Measurements from ENCODE around the gene OXER1.

OXER1 gene

GRCh38 chr2:42722320-42723190 is 41.4 kb downstream of the OXER1 start:
- TF ChIP-seq REPIN1 (tag by site-specific recombination; IDR thresholded peaks at IDR 0.05; ENCODE audit: low read depth) = no peak
- no peak for TF ChIP-seq ZNF623 (tag by site-specific recombination; IDR thresholded peaks at IDR 0.05)
- TF ChIP-seq ELK4 (IDR thresholded peaks at IDR 0.05; ENCODE audit: borderline replicate concordance, low read depth, low read length) = no peak
- TF ChIP-seq ZNF169 (tag by site-specific recombination; IDR thresholded peaks at IDR 0.05) = no peak
- no peak for TF ChIP-seq KLF8 (tag by site-specific recombination; IDR thresholded peaks at IDR 0.05)
- no peak for TF ChIP-seq BCL11B (tag by site-specific recombination; IDR thresholded peaks at IDR 0.05; ENCODE audit: low read depth)
- no peak for TF ChIP-seq ZNF248 (tag by site-specific recombination; IDR thresholded peaks at IDR 0.05)
- no peak for TF ChIP-seq SP2 (tag by site-specific recombination; IDR thresholded peaks at IDR 0.05)
- no peak for TF ChIP-seq ZNF449 (tag by site-specific recombination; IDR thresholded peaks at IDR 0.05)
- no peak for TF ChIP-seq ZNF10 (tag by site-specific recombination; IDR thresholded peaks at IDR 0.05)
- TF ChIP-seq ZNF324 (tag by site-specific recombination; IDR thresholded peaks at IDR 0.05) = no peak
- TF ChIP-seq OVOL3 (tag by site-specific recombination; IDR thresholded peaks at IDR 0.05) = no peak
- no peak for TF ChIP-seq ZNF394 (tag by site-specific recombination; IDR thresholded peaks at IDR 0.05; ENCODE audit: borderline replicate concordance)
- no peak for TF ChIP-seq YY1 (tag by site-specific recombination; IDR thresholded peaks at IDR 0.05)
- TF ChIP-seq ZNF132 (tag by site-specific recombination; IDR thresholded peaks at IDR 0.05; ENCODE audit: borderline replicate concordance) = no peak
- H3K27ac ChIP-seq (ENCODE audit: extremely low read depth, low read depth, low read length) = no peak overlapping the region
- H3K9me3 ChIP-seq (ENCODE audit: control insufficient read depth, insufficient read depth, low read depth, low read length) = no peaks in the 10 kb centered on the region
- no peak overlapping the region for H3K4me3 ChIP-seq (ENCODE audit: low read depth, low read length)
- H3K36me3 ChIP-seq (ENCODE audit: control insufficient read depth in 2 of 2, insufficient read depth in 1 of 2, low read length in 2 of 2) = peaks cover 6 to 16% of the 10 kb centered on the region in 2 experiments; a peak in 2 of 3 replicates
- no peaks in the 10 kb centered on the region for H3K4me1 ChIP-seq (ENCODE audit: control insufficient read depth, insufficient read depth, low read length)
- ChIA-PET POLR2A (no interaction called here), CTCF (interaction anchor here (0.6 kb wide), 1 partner anchor 17 kb away, joined by 3 read pairs; no protein-coding TSS in a partner anchor)

- Histone ChIP-seq H3K4me3 (ENCODE audit: low read depth, low read length) (no peak overlapping the region), H3K4me1 (ENCODE audit: control insufficient read depth, insufficient read depth, low read length) (no peaks in the 10 kb centered on the region), H3K36me3 (ENCODE audit: control insufficient read depth in 2 of 2, insufficient read depth in 1 of 2, low read length in 2 of 2) (peaks cover 6 to 13% of the 10 kb centered on the region in 2 experiments; a peak in 2 of 3 replicates), H3K9me3 (ENCODE audit: control insufficient read depth, insufficient read depth, low read depth, low read length) (no peaks in the 10 kb centered on the region), H3K27ac (ENCODE audit: extremely low read depth, low read depth, low read length) (no peak overlapping the region)
- ChIA-PET CTCF (interaction anchor here (0.6 kb wide), 1 partner anchor 17 kb away, joined by 3 read pairs; no protein-coding TSS in a partner anchor), POLR2A (no interaction called here)
- TF ChIP-seq ZNF664 (tag by site-specific recombination; IDR thresholded peaks at IDR 0.05) (no peak), ZNF132 (tag by site-specific recombination; IDR thresholded peaks at IDR 0.05; ENCODE audit: borderline replicate concordance) (no peak), ZNF266 (tag by site-specific recombination; IDR thresholded peaks at IDR 0.05; ENCODE audit: low read depth) (no peak), KLF1 (tag by site-specific recombination; IDR thresholded peaks at IDR 0.05) (no peak)
These were observed 42.0 kb downstream of the OXER1 start for GRCh38 chr2:42721898-42722297.

- no peaks in the 10 kb centered on the region for H3K9me3 ChIP-seq (ENCODE audit: control insufficient read depth, insufficient read depth, low read depth, low read length)
- POLR2A ChIA-PET = no interaction called here
- no peaks in the 10 kb centered on the region for H3K4me1 ChIP-seq (ENCODE audit: control insufficient read depth, insufficient read depth, low read length)
- H3K4me3 ChIP-seq (ENCODE audit: low read depth, low read length) = no peak overlapping the region
- H3K36me3 ChIP-seq (ENCODE audit: control insufficient read depth in 2 of 2, insufficient read depth in 1 of 2, low read length in 2 of 2) = peaks cover 2 to 6% of the 10 kb centered on the region in 2 experiments; a peak in 2 of 3 replicates
- CTCF ChIA-PET = no interaction called here
- H3K27ac ChIP-seq (ENCODE audit: extremely low read depth, low read depth, low read length) = no peak overlapping the region
- TF ChIP-seq ZNF274 (IDR thresholded peaks at IDR 0.05; ENCODE audit: low read length) (no peak), ZNF274 (tag by site-specific recombination; IDR thresholded peaks at IDR 0.05; ENCODE audit: borderline replicate concordance) (no peak), ZNF449 (tag by site-specific recombination; IDR thresholded peaks at IDR 0.05) (no peak), ZNF302 (tag by site-specific recombination; IDR thresholded peaks at IDR 0.05; ENCODE audit: low read depth) (no peak), SP3 (tag by site-specific recombination; IDR thresholded peaks at IDR 0.05) (no peak), MEIS1 (CRISPR knock-in tag; IDR thresholded peaks at IDR 0.05; ENCODE audit: borderline replicate concordance) (no peak)
These were observed 49.2 kb downstream of the OXER1 start for GRCh38 chr2:42714686-42715085.

Measured in HEK293 (cell line).